GM12878 (cell line): ENCODE data around the gene SURF4. TPM values are rescaled to one million over a fixed set of nuclear protein-coding genes. Genes with fewer than 3 reads are reported as not detected.

Source experiments
- ATAC-seq: fragments of 200-7000 bp; cut with Tn5 transposase; 3 replicates; pipeline ENCODE4 v1.9.1; 2020; ENCODE audit warnings: mild to moderate bottlenecking, moderate library complexity
- BruUV-seq: library from RNA; stranded (reverse); fragments of 400-500 nt; replicated peaks from 2 replicates; lab custom pipeline; 2021; lab: Mats Ljungman, UMichigan
- CTCF ChIA-PET: fragments of 300-600 bp; sonication (Branson Sonifier 250); formaldehyde crosslinking; extraction: SDS; loops from one replicate; lab custom pipeline; 2021; ENCODE audit warnings: inconsistent platforms; lab: Yijun Ruan, JAX
- POLR2A ChIA-PET: fragments of 350-600 bp; formaldehyde crosslinking; extraction: SDS; loops from one replicate; lab custom pipeline; 2021; ENCODE audit warnings: inconsistent platforms; lab: Charles Lee
- RAD21 ChIA-PET: fragments of 300-600 bp; sonication (Branson Sonifier 250); formaldehyde crosslinking; loops from one replicate; lab custom pipeline; 2023; ENCODE audit warnings: antibody characterized with exemption; ENCODE audit not compliant: unreplicated experiment; lab: Charles Lee
- SMC1A ChIA-PET: fragments of 300-600 bp; sonication (Branson Sonifier 250); formaldehyde crosslinking; loops from one replicate; lab custom pipeline; 2023; ENCODE audit not compliant: unreplicated experiment, uncharacterized antibody; lab: Charles Lee
- DNase-seq: peaks from one replicate; pipeline ENCODE4 v3.0.0-alpha.2; 2011; ENCODE audit warnings: low read depth, low spot score
- FAIRE-seq: peaks from 3 replicates; lab custom pipeline; 2011; peaks lifted over from hg19 to GRCh38; lab: Jason Lieb, UNC
- H2AFZ ChIP-seq: 2 replicates; pipeline ENCODE4 v1.6.0; 2011; ENCODE audit warnings: low read depth, low read length, control low read depth; ENCODE audit not compliant: control insufficient read depth
- H3K27ac ChIP-seq: 2 replicates; pipeline ENCODE4 v1.5.1; 2011; ENCODE audit warnings: control low read depth; ENCODE audit not compliant: control insufficient read depth, insufficient read depth
- H3K27me3 ChIP-seq, 2 experiments: replicated peaks in 1 of 2; 2 replicates each; pipeline versions ENCODE4 v1.6.0 to v1.6.1; 2011; ENCODE audit warnings: low read length in 1 of 2; ENCODE audit not compliant: control insufficient read depth in 2 of 2, insufficient read depth in 2 of 2
- H3K36me3 ChIP-seq, 2 experiments: 2 replicates each; pipeline ENCODE4 v1.5.1; 2011; ENCODE audit warnings: low read length in 1 of 2; ENCODE audit not compliant: control insufficient read depth in 2 of 2, insufficient read depth in 2 of 2
- H3K4me1 ChIP-seq: 2 replicates; pipeline ENCODE4 v1.6.1; 2011; ENCODE audit warnings: mild to moderate bottlenecking, low read length, moderate library complexity, mixed read lengths; ENCODE audit not compliant: control insufficient read depth, insufficient read depth
- H3K4me2 ChIP-seq: 2 replicates; pipeline ENCODE4 v1.6.0; 2011; ENCODE audit warnings: control low read depth; ENCODE audit not compliant: control insufficient read depth, insufficient read depth
- H3K4me3 ChIP-seq: fragments of 200-600 bp; sonication (generic); 2 replicates; pipeline ENCODE4 v1.5.1; 2016
- H3K79me2 ChIP-seq: 2 replicates; pipeline ENCODE4 v1.6.0; 2011; ENCODE audit warnings: low read length; ENCODE audit not compliant: control insufficient read depth, insufficient read depth
- H3K9ac ChIP-seq: 2 replicates; pipeline ENCODE4 v1.8.0; 2011; ENCODE audit warnings: low read length, control low read depth, mixed read lengths; ENCODE audit not compliant: control insufficient read depth, insufficient read depth
- H3K9me3 ChIP-seq: replicated peaks from 3 replicates; pipeline ENCODE4 v1.5.1; 2011; ENCODE audit warnings: mild to moderate bottlenecking, low read length; ENCODE audit not compliant: control insufficient read depth, insufficient read depth
- H4K20me1 ChIP-seq: 2 replicates; pipeline ENCODE4 v1.6.0; 2011; ENCODE audit not compliant: control insufficient read depth, insufficient read depth
- ATF7 ChIP-seq: fragments of 450-650 bp; IDR thresholded peaks from 2 replicates; pipeline ENCODE4 v1.6.1; 2016; ENCODE audit warnings: low read depth, mild to moderate bottlenecking
- BCLAF1 ChIP-seq: fragments of 450-650 bp; IDR thresholded peaks from 2 replicates; pipeline ENCODE4 v1.6.1; 2017; ENCODE audit warnings: antibody characterized with exemption, mild to moderate bottlenecking, moderate library complexity
- CBFB ChIP-seq: IDR thresholded peaks from 2 replicates; pipeline ENCODE4 v1.6.1; 2016; ENCODE audit warnings: antibody characterized with exemption, low read depth
- CUX1 ChIP-seq: IDR thresholded peaks from 2 replicates; pipeline ENCODE4 v1.6.1; 2012; ENCODE audit warnings: improper control_type of control experiment, low read depth, low read length; ENCODE audit not compliant: insufficient replicate concordance
- JUND ChIP-seq: IDR thresholded peaks from 2 replicates; pipeline ENCODE4 v1.6.1; 2012; ENCODE audit warnings: low read depth, mild to moderate bottlenecking, low read length, improper control_type of control experiment, moderate library complexity
- NBN ChIP-seq: fragments of 450-650 bp; IDR thresholded peaks from 2 replicates; pipeline ENCODE4 v1.6.1; 2016
- NR2C1 ChIP-seq: fragments of 450-650 bp; IDR thresholded peaks from 2 replicates; pipeline ENCODE4 v1.6.1; 2017; ENCODE audit warnings: antibody characterized with exemption, mild to moderate bottlenecking, moderate library complexity
- POLR2AphosphoS5 ChIP-seq: IDR thresholded peaks from 2 replicates; pipeline ENCODE4 v1.6.1; 2011; ENCODE audit warnings: mild to moderate bottlenecking, low read length, inconsistent platforms
- POU2F2 ChIP-seq: IDR thresholded peaks from 3 replicates; pipeline ENCODE4 v1.6.1; 2011; ENCODE audit warnings: low read depth, mild to moderate bottlenecking, low read length, borderline replicate concordance
- SMC3 ChIP-seq: IDR thresholded peaks from 2 replicates; pipeline ENCODE4 v1.6.1; 2011; ENCODE audit warnings: low read length, improper control_type of control experiment, borderline replicate concordance
- SREBF2 ChIP-seq: IDR thresholded peaks from 2 replicates; pipeline ENCODE4 v1.6.1; 2012; ENCODE audit warnings: mild to moderate bottlenecking, low read length
- SUPT20H ChIP-seq: IDR thresholded peaks from 2 replicates; pipeline ENCODE4 v1.6.1; 2011; ENCODE audit warnings: low read depth, mild to moderate bottlenecking, low read length, moderate library complexity, borderline replicate concordance; ENCODE audit not compliant: control insufficient read depth
- TARDBP ChIP-seq: IDR thresholded peaks from 2 replicates; pipeline ENCODE4 v1.6.1; 2016; ENCODE audit warnings: borderline replicate concordance
- TCF3 ChIP-seq: IDR thresholded peaks from 2 replicates; pipeline ENCODE4 v1.6.1; 2012; ENCODE audit warnings: low read depth, mild to moderate bottlenecking, low read length, borderline replicate concordance; ENCODE audit not compliant: insufficient read depth
- YY1 ChIP-seq: IDR thresholded peaks from 2 replicates; pipeline ENCODE4 v1.6.1; 2011; ENCODE audit warnings: low read depth, mild to moderate bottlenecking, low read length
- WGBS: methylation state at CpG from one replicate; pipeline ENCODE4 v1.1.6; 2016; ENCODE audit warnings: low lambda C conversion rate; ENCODE audit not compliant: insufficient replicate concordance, insufficient coverage; ENCODE audit errors: missing lambda C conversion rate; 5-methylcytosine and 5-hydroxymethylcytosine counted together
- in situ Hi-C: fragments of 300-500 bp; cut with MboI; formaldehyde crosslinking; loops from 9 replicates; pipeline ENCODE4 v1.14.3; 2018; ENCODE audit warnings: mixed read lengths
- intact Hi-C: fragments of 100-400 bp; cut with micrococcal nuclease; formaldehyde crosslinking; loops from one replicate; pipeline ENCODE4 v1.14.2; 2022; ENCODE audit not compliant: unreplicated experiment
- polyA plus RNA-seq, 11 experiments: library from polyadenylated mRNA; depleted of rRNA in 4 of 11; unstranded in 6 of 11; stranded (reverse) in 5 of 11; fragments of >200 nt; fragmentation: Nextera tagmentation in 4 of 11; fragmentation: Illumina TruSeq in 1 of 11; extraction: Ambion mirVana in 4 of 11; extraction: Trizol in 1 of 11; gene quantifications; 1 replicate in 1 of 11; 2 replicates in 10 of 11; pipeline versions ENCODE4 v1.2.1 to v1.2.3, GENCODE V29; 2011 to 2016; ENCODE audit warnings: inconsistent platforms in 2 of 11, missing spikeins in 2 of 11, low read depth in 1 of 11
- total RNA-seq, 4 experiments: library from RNA; depleted of rRNA in 3 of 4; stranded (reverse); fragments of >200 nt in 3 of 4; fragmentation: Illumina TruSeq in 1 of 4; extraction: Trizol in 1 of 4; gene quantifications; 2 replicates each; pipeline versions ENCODE4 v1.2.1 to v1.2.3, GENCODE V29; 2013 to 2021

The SURF4 gene
- total and polyA plus RNA-seq, 10 of the 15 experiments (the other 5 are each of a cell fraction or from before 2014, with no cell fraction given): 6.4 to 134 (median 78.7) TPM

GRCh38 chr9:133359399-133360175 lies 16.3 kb downstream of the SURF4 start (continued):
- TF ChIP-seq NR2C1: no peak
- no peak for TF ChIP-seq TCF3
- TF ChIP-seq POLR2AphosphoS5: peak; percentile 3; the same call in 1 of the 2 replicates
- no peak for TF ChIP-seq ATF7
- no peak for TF ChIP-seq POU2F2
- no peak for TF ChIP-seq YY1

GRCh38 chr9:133357656-133358055 lies 18.2 kb downstream of the SURF4 start:
- ChIA-PET POLR2A (interaction anchor here (1.0 to 1.7 kb wide), 6 partner anchors 10 to 327 kb away, joined by 3 to 7 read pairs (median 4); partner anchors contain the start of genes MED22 and RPL7A), RAD21 (no interaction called here), CTCF (interaction anchor here (0.9 to 3.1 kb wide), 3 partner anchors 12 to 27 kb away, joined by 3 to 16 read pairs (median 4); no protein-coding TSS in a partner anchor), SMC1A (interaction anchor here (1.1 to 1.5 kb wide), 3 partner anchors 15 to 171 kb away, joined by 3 to 5 read pairs (median 3); no protein-coding TSS in a partner anchor)
- H3K27ac ChIP-seq: no peak overlapping the region
- no peaks in the 10 kb centered on the region for H4K20me1 ChIP-seq
- 87% methylated on average over 14 of the region's 14 CpGs for WGBS
- no peak for DNase-seq
- no peaks in the 10 kb centered on the region for H3K27me3 ChIP-seq
- H3K4me3 ChIP-seq: peak overlapping the region; percentile 91
- H3K9me3 ChIP-seq: no peaks in the 10 kb centered on the region
- peaks cover 17 to 30% of the 10 kb centered on the region in 2 experiments; a peak in 3 of 4 replicates for H3K36me3 ChIP-seq
- H3K79me2 ChIP-seq: peaks cover 21% of the 10 kb centered on the region
- no peak for ATAC-seq
- FAIRE-seq: no peak
- H3K4me2 ChIP-seq: peak overlapping the region; percentile 79
- no peak overlapping the region for H3K9ac ChIP-seq
- no TSS peak for BruUV-seq
- H2AFZ ChIP-seq: no peak overlapping the region
- in situ Hi-C loops: no loop called here
- H3K4me1 ChIP-seq: no peaks in the 10 kb centered on the region; the same call in none of the 2 replicates
- intact Hi-C loops: no loop called here
- TF ChIP-seq SREBF2 (no peak), TARDBP (no peak), SMC3 (no peak), CBFB (no peak), CUX1 (no peak), SUPT20H (no peak), NBN (no peak), JUND (no peak), TCF3 (no peak), BCLAF1 (no peak)
